Measurements from ENCODE around the gene AKAP1.

GRCh38 chr17:57115377-57115776, 30.3 kb downstream of the AKAP1 start:
- no peak for TF ChIP-seq RAD51 (IDR thresholded peaks at IDR 0.05; ENCODE audit: borderline replicate concordance, low read depth)
- no peak for TF ChIP-seq NFXL1 (CRISPR knock-in tag; IDR thresholded peaks at IDR 0.05)
- TF ChIP-seq JUNB (CRISPR knock-in tag; conservative IDR thresholded peaks at IDR 0.05), result no peak
- TF ChIP-seq GABPA (tag; conservative IDR thresholded peaks at IDR 0.05; ENCODE audit: low read depth), result no peak
- no peak for TF ChIP-seq ETV1 (tag; conservative IDR thresholded peaks at IDR 0.05; ENCODE audit: low read depth)
- TF ChIP-seq TEAD1 (CRISPR knock-in tag; IDR thresholded peaks at IDR 0.05), result no peak
- no peak for TF ChIP-seq CHCHD3 (CRISPR knock-in tag; IDR thresholded peaks at IDR 0.05)
- TF ChIP-seq MEF2D (tag; conservative IDR thresholded peaks at IDR 0.05; ENCODE audit: low read depth), result no peak
- TF ChIP-seq, protein P1, sequence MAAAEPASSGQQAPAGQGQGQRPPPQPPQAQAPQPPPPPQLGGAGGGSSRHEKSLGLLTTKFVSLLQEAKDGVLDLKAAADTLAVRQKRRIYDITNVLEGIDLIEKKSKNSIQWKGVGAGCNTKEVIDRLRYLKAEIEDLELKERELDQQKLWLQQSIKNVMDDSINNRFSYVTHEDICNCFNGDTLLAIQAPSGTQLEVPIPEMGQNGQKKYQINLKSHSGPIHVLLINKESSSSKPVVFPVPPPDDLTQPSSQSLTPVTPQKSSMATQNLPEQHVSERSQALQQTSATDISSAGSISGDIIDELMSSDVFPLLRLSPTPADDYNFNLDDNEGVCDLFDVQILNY (CRISPR knock-in tag; IDR thresholded peaks at IDR 0.05), result no peak
- TF ChIP-seq XRCC5 (IDR thresholded peaks at IDR 0.05; ENCODE audit: low read depth, low read length), result no peak
- no peak for TF ChIP-seq BACH1 (tag; IDR thresholded peaks at IDR 0.05)
- TF ChIP-seq EHMT2 (IDR thresholded peaks at IDR 0.05), result no peak

Measured in K562 (cell line).